HepG2 (cell line): ENCODE measurements around the gene ST6GALNAC6. TPM values are rescaled to one million over a fixed set of nuclear protein-coding genes. Genes with fewer than 3 reads are reported as not detected.

ENCODE experiments used
- ARID5B ChIP-seq: IDR thresholded peaks from 2 replicates; pipeline ENCODE4 v1.4.0; 2020; ENCODE audit warnings: mild to moderate bottlenecking, missing genetic modification reagents
- DBP ChIP-seq: sonication (generic); formaldehyde crosslinking; IDR thresholded peaks from 2 replicates; pipeline ENCODE4 v1.4.0; 2020; ENCODE audit warnings: missing genetic modification reagents; ENCODE audit errors: not compliant biosample characterization
- E2F5 ChIP-seq: sonication (generic); formaldehyde crosslinking; conservative IDR thresholded peaks from 2 replicates; pipeline ENCODE4 v1.4.0; 2020; ENCODE audit warnings: missing genetic modification reagents
- JUNB ChIP-seq: sonication (generic); formaldehyde crosslinking; IDR thresholded peaks from 2 replicates; pipeline ENCODE4 v1.8.0; 2022; ENCODE audit warnings: missing genetic modification reagents, mild to moderate bottlenecking, borderline replicate concordance
- KLF13 ChIP-seq: sonication (generic); formaldehyde crosslinking; IDR thresholded peaks from 2 replicates; pipeline ENCODE4 v1.4.0; 2020; ENCODE audit warnings: mild to moderate bottlenecking, missing genetic modification reagents
- MBNL3 ChIP-seq: fragments of 250-450 bp; sonication (Bioruptor Pico); conservative IDR thresholded peaks from 2 replicates; pipeline ENCODE4 v1.8.0; 2022; ENCODE audit warnings: mild to moderate bottlenecking, inconsistent platforms
- MYPOP ChIP-seq: sonication (generic); formaldehyde crosslinking; IDR thresholded peaks from 2 replicates; pipeline ENCODE4 v1.8.1; 2023; ENCODE audit warnings: mild to moderate bottlenecking, moderate library complexity, missing genetic modification reagents
- NCOA1 ChIP-seq: sonication (generic); formaldehyde crosslinking; IDR thresholded peaks from 2 replicates; pipeline ENCODE4 v1.9.0; 2021; ENCODE audit warnings: missing genetic modification reagents
- SAP130 ChIP-seq: IDR thresholded peaks from 2 replicates; pipeline ENCODE4 v1.6.1; 2016; ENCODE audit warnings: low read depth
- SMARCC2 ChIP-seq: fragments of 450-650 bp; IDR thresholded peaks from 2 replicates; pipeline ENCODE4 v1.6.1; 2017; ENCODE audit warnings: antibody characterized with exemption, mild to moderate bottlenecking
- SMYD3 ChIP-seq: sonication (generic); formaldehyde crosslinking; IDR thresholded peaks from 2 replicates; pipeline ENCODE4 v1.8.1; 2023; ENCODE audit warnings: mild to moderate bottlenecking, missing genetic modification reagents
- THAP7 ChIP-seq: sonication (generic); formaldehyde crosslinking; IDR thresholded peaks from 2 replicates; pipeline ENCODE4 v1.8.1; 2023; ENCODE audit warnings: mild to moderate bottlenecking, missing genetic modification reagents
- ZBTB26 ChIP-seq: IDR thresholded peaks from 2 replicates; pipeline ENCODE4 v1.6.1; 2016; ENCODE audit warnings: missing compliant biosample characterization, missing genetic modification reagents, borderline replicate concordance
- ZBTB42 ChIP-seq: sonication (generic); formaldehyde crosslinking; IDR thresholded peaks from 2 replicates; pipeline ENCODE4 v1.5.0; 2020; ENCODE audit warnings: mild to moderate bottlenecking, missing genetic modification reagents
- ZBTB46 ChIP-seq: sonication (generic); formaldehyde crosslinking; IDR thresholded peaks from 2 replicates; pipeline ENCODE4 v1.4.0; 2020; ENCODE audit warnings: mild to moderate bottlenecking, missing genetic modification reagents, borderline replicate concordance
- ZNF431 ChIP-seq: sonication (generic); formaldehyde crosslinking; IDR thresholded peaks from 2 replicates; pipeline ENCODE4 v1.9.0; 2022; ENCODE audit warnings: missing genetic modification reagents, low read depth, mild to moderate bottlenecking, borderline replicate concordance
- ZNF644 ChIP-seq: IDR thresholded peaks from 2 replicates; pipeline ENCODE4 v1.6.1; 2016; ENCODE audit warnings: low read depth
- ZNF713 ChIP-seq: sonication (generic); formaldehyde crosslinking; IDR thresholded peaks from 2 replicates; pipeline ENCODE4 v1.4.0; 2020; ENCODE audit warnings: mild to moderate bottlenecking, missing genetic modification reagents
- ZNF792 ChIP-seq: IDR thresholded peaks from 2 replicates; pipeline ENCODE4 v1.6.1; 2016
- polyA plus RNA-seq, 8 experiments: library from polyadenylated mRNA; depleted of rRNA in 3 of 8; stranded (reverse) in 7 of 8; unstranded in 1 of 8; fragments of >200 nt; fragmentation: Illumina TruSeq in 4 of 8; extraction: Trizol in 4 of 8; gene quantifications; 2 replicates each; pipeline versions ENCODE4 v1.2.1 to v1.2.3, GENCODE V29; 2011 to 2016; ENCODE audit warnings: low read depth in 4 of 8, missing spikeins in 1 of 8, mixed read lengths in 1 of 8; ENCODE audit not compliant: insufficient read depth in 1 of 8
- total RNA-seq, 5 experiments: library from RNA; depleted of rRNA; stranded (reverse); fragments of >200 nt; fragmentation: Illumina TruSeq; extraction: Trizol; gene quantifications; 2 replicates each; pipeline ENCODE4 v1.2.3, GENCODE V29; 2016; ENCODE audit warnings: low read depth in 1 of 5

The ST6GALNAC6 gene
- total and polyA plus RNA-seq, 2 of the 13 experiments (the other 11 are each of a cell fraction or from before 2014, with no cell fraction given), result 18.5 to 65.4 TPM

- TF ChIP-seq MBNL3 (no peak), SAP130 (CRISPR knock-in tag) (peak; percentile 41; the same call in 1 of the 2 replicates), KLF13 (CRISPR knock-in tag) (no peak), NCOA1 (CRISPR knock-in tag) (no peak), ZNF713 (no peak), ZNF644 (no peak), MYPOP (no peak), ZBTB42 (CRISPR knock-in tag) (no peak), ZBTB46 (CRISPR knock-in tag) (no peak), ZBTB26 (0 out of 2 replicates have a peak, but pooled peaks have one; percentile 40), DBP (CRISPR knock-in tag) (no peak), SMARCC2 (no peak), THAP7 (CRISPR knock-in tag) (no peak), ZNF792 (CRISPR knock-in tag) (no peak), SMYD3 (CRISPR knock-in tag) (no peak), ZNF431 (CRISPR knock-in tag) (no peak), JUNB (no peak), ARID5B (CRISPR knock-in tag) (no peak), E2F5 (CRISPR knock-in tag) (no peak)
Observed at GRCh38 chr9:127869310-127870152, 29.9 kb downstream of the ST6GALNAC6 start (continued).
